TTC549 (cell line): ENCODE results near the gene PTGR3.

Source experiments
- FAIRE-seq: peaks from 2 replicates; lab custom pipeline; 2012; peaks lifted over from hg19 to GRCh38; lab: Jason Lieb, UNC

The PTGR3 gene, protein sequence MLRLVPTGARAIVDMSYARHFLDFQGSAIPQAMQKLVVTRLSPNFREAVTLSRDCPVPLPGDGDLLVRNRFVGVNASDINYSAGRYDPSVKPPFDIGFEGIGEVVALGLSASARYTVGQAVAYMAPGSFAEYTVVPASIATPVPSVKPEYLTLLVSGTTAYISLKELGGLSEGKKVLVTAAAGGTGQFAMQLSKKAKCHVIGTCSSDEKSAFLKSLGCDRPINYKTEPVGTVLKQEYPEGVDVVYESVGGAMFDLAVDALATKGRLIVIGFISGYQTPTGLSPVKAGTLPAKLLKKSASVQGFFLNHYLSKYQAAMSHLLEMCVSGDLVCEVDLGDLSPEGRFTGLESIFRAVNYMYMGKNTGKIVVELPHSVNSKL

DNA sequence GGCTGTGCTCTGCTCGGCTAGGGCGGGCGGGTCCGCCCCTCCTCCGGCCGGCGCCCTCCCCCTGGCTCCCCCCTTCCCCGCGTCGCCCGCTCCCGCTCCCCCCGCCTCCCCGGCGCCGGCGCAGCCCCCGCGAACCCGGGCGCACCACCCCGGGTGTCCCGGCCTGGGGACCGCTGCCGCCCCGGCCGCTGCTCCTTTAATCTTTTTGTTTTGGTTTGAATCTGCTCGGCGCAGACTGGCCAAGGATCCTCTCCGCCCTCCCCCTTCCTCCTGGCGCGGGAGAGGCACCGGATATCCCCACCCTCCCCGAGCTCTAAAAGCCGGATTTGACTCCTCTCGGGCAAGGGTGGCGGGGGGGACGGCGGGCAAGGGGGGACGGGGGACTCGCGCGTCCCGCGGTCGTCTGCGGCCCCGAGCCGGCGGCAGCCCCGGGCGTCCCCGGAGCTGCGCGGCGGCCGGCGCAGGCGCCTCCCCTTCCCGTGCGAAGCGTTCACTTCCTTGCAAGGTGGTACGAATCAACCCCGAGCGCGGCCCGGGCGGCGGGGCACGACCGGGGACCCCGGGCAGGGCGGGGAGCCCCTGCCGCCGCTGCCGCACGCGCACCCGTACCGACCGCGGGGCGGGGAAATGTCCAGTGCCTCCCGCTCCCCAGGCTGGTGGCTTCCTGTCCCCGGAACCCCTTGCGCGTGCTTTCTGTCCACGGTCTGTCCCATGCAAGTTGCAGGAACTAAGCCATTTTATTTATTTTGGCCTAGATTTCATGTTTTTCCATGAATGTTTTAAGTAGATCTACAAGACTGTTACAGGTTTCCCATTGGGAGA, at the start of gene PTGR3:
PTGR3 (minus strand) TSS at position 11 of the 822 bp plus-strand sequence. CDS start 81 bp downstream, outside the sequence.
- no peak for FAIRE-seq

DNA sequence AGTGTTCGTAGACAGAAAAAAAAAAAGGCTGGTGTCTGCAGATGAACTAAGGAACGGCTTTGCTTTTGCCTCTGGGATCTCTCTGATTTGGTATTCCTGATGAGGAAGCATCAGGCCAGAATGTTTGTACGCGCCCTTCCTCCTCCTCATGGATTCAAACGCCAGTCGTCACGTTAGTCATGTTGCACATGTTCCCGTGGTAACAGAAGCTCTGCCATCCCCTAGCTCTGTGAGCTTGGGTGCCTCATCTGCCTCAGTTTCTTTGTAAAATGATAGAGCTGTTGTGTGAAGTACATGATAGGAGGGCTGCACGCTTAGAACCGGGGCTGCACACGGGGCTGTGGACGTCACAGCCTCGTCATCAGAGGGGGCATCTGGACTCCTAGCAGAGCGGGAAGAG, 48.7 kb upstream of the PTGR3 start:
- no peak for FAIRE-seq

DNA sequence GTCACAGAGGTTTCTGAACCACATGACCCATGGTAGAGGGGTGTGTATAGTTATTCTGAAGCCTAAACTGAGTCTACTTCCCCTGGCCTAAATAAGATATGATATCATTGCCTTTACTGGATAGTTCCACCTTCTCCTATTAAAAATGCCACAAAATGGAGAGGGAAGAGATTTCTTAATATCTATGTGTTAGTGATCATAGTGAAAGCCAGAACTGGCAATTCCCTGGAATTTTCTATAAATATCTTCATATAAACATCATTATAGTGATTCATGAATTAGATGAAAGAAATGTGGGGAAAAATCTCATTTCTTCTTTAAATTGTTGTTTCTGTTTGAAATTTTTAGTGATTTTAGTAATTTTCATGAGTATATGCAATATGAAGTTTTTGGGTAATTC, 47.4 kb upstream of the PTGR3 start:
- FAIRE-seq, result no peak

DNA sequence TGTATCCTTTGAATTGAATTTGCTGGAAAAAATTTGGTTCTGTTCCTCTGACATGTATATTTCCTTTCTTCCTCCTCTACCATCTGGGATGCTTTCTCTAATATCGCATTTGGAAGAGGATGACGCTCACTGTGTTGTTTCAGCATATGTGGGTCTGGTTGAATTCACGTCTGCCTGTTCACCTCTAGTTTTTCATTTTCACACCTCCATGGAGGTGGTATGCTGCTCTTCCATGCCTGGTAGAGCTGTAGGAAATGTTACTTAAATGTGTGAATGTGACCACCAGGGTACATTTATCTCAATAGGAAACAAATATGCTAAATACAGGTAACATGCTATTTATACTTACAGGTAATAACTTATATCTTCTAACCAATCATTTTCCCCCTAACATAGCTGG, 46.2 kb upstream of the PTGR3 start:
- no peak for FAIRE-seq

DNA sequence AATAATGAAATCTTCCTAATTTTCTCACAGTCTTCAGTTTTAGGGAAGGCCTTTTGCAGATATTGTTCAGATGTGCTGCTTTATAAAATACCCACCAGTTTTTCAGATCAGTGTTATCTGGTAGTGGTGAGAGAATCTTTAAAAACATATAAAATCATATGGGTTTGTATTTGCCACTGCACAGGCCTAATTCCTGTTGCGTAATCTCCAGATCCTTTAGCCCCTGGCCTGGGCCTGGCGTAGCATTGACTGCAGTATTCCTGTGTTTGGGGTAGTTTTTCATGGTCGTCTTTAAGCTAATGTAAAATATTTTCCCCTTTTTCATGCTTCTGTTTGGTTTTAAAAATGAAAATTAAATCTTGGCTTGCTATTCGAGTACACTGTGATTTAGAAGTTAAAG, 44.8 kb upstream of the PTGR3 start:
- FAIRE-seq, result no peak

DNA sequence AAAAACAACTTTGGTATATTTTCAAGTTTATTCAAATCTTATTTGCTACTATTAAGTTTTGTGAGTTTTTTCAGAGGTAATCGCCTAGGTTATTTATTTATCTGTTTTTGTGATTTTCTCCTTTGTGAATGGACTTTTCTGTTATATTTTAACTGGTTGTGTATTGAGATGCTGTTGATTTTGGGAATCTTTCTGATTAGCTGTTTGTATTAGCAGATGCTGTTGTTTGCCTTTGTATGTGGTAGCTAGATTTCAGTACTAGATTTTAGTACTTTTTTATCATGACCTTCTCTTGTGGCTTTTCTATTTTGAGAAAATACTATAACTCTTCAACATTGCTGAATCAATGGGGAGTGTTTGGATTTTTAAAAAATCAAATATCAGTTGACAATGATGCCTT, 44.1 kb upstream of the PTGR3 start:
- no peak for FAIRE-seq

DNA sequence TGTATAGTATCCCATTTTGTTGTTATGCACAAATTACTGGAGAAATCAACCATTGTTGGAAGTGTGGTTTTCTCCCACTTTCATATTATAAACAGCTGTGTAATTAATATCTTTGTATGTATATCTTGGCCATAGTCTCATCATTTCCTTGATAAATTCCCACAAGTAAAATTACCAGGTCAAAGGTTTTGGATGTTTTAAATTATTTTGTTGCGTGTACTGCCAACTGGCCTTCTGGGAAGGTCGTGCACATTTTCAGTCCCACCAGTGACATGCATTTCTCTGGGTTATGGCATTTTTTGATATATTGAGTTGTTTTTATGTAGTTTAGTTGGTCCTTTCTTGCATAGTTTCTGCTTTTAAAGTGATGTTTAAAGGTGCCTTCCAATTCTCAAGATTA, 43.2 kb upstream of the PTGR3 start:
- no peak for FAIRE-seq

DNA sequence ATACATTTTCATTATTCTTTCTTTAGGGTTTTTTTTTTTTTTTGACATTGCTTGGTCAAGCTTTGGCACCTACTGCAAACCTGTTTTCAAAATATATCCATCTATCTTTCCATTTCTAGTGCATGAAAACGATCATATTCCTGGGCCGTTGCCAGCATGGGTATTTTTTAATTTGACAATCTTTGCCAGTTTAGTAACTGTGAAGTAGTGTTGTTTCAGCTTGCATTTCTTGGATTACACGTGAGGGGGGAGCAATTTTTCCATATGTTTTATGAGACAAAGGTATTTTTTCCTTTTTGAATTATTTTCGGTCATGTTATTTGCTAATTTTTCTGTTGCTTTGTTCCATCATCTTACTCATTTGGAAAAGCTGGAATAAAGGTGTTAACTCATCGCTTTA, 42.5 kb upstream of the PTGR3 start:
- no peak for FAIRE-seq

DNA sequence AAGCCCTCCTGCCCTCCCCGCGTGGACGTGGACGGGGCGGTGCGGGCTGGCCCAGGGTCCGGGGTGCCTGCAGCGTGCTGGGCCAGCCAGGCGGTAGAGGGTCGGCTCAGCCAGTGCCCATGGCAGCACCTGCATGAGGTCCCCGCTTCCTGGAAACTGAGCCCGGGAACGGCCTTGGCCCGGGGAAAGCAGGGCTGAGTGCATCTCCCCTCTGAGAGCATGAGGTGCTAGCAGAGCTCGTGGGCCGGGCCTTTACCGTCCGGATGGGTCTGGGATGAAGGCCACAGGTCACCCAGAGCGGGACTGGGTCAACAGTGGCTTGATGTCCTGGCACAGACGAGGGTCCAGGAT, 41.5 kb upstream of the PTGR3 start:
- FAIRE-seq, result no peak

DNA sequence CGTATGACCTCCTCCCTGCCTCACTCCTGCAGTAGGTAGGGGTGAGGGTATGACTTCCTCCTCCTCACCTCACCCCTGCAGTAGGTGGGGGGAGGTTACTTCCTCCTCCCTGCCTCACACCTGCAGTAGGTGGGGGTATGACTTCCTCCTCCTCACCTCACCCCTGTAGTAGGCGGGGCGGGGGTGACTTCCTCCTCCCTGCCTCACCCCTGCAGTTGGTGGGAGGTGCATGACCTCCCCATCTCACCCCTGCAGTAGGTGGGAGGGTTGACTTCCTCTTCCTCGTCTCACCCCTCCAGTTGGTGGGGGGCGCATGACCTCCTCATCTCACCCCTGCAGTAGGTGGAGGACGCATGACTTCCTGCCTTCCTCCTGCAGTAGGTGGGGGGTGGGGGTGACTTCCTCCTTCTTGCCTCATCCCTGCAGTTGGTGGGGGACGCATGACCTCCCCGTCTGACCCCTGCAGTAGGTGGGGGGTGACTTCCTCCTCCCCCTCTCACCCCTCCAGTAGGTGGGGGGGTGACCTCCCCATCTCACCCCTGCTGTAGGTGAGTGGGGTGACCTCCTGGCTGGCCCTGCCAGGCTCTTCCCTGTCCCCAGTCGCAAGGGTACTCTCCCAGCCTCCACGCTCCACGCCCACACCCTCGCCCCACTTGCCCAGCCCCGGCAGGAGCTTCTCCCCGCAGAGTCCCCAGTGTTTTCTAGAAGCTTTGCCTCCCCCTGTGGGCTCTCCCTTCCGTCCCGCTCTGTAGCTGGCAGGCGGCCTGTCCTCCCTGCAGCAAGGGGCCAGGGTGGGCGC, 40.9 kb upstream of the PTGR3 start:
- no peak for FAIRE-seq

DNA sequence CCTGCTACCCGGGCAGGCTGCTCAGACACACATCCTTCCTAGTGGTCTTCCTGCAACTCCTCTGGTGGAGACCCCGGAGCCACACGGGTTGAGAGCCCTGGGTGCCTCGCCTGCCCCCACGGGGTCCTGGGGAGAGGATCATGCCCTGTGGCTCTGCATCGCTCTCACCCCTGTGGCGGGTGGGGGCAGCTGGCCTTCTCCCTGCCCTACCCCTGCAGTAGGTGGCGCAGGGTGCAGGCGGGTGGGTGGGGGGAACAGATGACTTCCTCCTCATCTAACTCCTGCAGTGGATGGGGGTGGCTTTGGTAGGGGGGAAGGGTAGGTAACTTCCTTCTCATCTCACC, 40.2 kb upstream of the PTGR3 start:
- no peak for FAIRE-seq

DNA sequence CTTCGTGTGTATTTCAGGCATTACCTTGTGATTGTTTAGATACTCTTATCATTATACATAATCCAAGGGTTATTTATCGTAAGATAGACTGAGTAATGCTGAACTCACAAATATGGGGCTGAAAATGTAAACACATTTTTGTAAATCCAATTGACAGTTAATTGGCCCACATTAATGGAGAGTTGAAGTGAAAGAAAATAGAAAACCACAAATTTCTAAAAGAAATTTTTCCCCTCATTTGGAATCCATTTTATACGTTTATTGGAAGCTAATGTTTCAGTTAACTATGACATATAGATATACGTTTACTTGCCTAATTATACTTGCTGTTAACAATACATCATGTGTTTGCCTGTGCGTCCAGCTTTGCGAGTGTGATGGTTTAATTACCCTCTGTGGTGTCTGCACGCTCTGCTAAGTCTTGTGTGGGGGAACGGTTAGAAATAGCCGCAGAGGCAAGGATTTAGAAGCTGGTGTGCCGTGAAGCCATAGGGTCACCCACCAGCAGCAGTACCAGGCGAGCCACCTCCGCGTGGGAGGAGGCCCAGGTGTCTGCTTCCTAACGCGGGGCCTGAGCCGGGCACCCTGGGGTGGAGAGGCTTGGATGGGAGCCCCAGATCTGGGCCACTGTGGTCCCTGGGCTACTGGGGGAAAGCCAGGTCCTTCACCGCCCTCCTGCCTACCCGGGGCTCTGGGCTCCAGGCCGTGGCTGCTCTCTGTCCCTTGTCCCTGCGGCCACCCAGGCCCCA, 39.7 kb upstream of the PTGR3 start:
- no peak for FAIRE-seq

DNA sequence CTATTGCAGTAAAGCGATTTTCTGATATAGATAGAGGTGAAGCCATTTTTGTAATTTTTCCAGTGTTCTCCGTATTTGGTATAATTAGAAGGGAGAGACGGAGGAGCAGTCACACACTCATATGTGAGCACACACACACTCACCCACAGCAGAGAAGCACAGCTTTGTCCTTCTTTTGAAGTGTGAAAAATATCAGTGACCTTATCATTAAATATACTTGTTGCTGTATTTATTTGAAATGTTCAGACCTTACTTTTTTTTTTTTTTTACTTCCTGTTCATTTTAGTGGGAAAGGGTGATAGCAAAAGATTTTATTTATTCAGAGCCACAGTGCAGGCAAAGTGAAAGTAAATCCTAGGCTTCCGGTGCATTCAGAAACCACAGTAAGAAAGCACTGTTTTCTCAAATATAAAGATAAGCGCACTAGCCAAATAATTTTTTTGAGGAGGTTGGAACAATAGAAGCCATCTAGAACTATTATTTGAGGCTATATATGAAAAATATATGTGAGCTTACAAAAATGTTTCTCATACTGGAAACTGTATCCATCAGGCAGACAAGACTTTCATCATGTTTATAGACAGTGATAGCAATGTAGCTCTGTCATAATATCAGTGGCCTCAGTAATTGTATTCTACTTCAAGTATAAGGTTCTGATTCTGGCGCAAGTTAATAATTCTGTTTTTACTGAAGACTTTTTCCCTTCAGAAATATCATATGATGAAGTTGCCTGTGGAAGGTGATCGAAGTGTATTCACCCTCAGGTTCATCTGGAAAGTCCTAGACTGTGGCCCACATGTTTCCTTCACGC, 38.9 kb upstream of the PTGR3 start:
- no peak for FAIRE-seq

DNA sequence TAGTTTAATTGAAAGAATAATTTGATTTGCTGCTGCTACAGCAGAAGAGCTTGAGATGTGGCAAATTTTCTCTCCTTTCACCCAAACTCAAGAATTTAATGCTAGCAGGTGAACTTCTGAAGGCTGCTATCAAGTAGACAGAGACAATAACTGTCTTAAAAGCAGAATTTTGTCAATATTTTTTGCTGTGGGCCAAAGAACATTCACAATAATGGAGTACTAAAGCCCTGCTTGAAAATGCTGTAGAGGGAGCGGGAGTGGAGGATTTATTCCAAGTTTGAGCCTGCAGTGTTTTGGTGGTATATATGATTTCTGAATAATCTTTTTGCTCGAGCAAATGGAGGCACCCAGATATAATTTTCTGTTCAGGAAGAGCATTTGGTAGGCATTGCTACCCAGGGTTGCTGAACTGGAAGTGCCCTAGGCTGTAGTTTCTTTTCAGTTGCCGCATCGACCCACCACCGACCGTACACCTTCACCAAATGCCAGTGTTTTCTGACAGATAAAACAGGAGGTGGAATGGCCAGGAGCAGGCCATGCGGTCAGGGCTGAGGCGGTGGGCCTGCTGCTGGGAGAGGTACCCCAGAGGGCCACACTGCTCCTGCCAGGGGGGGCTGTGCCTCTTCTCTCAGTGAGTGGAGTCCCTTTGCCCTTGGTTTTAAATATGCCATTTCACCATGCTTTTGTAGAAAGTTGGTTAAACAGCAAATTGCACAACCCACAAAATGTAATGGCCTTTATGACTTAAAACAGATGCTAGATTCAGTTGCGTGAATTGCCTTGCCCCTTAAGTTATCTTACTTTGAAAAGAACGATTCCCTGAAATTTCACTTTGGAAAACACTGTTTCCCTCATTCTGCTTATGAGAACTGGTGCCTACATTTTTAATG, 38.0 kb upstream of the PTGR3 start:
- FAIRE-seq, result no peak

DNA sequence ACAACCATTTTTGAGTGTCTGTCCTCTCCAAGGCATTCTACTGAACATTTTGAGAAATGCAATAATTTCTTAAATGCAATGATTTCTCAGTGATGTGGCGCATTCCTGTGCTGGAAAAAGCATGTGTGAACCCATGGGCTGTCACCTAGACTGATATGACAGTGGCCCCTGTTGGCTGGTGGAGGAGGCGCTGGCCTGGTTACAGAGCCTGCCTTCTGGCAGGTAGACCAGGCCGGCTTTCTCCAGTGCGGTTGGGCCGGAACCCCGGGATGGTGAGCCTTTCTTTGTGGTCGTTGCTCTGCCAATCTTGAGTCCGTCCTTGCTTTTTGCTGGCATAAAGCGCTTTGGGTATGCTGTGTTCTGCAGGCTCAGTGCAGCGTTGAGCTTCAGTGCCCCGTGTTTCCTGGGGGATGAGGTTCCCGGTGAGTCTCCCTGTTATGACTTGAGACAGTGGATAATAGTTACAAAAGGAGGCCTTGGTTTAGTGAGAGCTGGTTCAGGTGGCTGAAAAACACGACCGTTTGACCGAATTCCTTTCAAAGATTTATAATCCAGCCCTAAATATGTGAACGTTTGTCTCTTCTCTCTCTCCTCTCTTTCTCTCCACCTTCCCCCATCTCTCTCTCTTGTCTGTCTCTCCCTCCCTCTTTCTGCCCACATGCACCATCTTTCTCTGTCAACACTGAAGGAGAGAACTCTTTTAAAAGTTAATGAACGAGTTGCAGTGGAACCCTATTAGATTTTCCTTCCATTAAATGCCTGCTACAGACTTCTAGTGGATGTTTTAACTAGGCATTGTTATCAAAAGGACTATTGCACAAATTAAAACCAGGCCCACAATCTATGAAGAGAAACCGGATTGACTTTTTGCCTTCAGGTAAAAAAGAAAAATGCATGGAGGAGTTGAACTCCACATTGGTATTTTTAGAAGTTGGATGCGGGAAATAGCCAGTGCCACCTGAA, 35.7 kb upstream of the PTGR3 start:
- no peak for FAIRE-seq

DNA sequence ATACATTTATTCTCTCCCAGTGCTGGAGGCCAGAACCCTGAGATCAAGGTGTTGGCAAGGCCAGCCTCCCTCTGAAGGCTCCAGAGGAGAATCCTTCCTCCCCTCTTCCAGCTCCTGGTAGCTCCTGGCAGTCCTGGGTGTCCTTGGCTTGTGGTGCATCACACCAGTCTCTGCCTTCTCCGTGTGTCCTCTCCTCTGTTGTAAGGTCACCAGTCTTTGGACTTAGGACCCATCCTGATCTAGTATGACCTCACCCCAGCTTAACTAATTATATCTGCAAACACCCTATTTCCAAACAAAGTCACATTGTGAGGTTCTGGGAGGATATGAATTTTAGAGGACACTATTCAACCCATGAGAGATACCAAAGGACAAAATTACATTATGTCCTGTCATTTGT, 32.8 kb upstream of the PTGR3 start:
- no peak for FAIRE-seq

DNA sequence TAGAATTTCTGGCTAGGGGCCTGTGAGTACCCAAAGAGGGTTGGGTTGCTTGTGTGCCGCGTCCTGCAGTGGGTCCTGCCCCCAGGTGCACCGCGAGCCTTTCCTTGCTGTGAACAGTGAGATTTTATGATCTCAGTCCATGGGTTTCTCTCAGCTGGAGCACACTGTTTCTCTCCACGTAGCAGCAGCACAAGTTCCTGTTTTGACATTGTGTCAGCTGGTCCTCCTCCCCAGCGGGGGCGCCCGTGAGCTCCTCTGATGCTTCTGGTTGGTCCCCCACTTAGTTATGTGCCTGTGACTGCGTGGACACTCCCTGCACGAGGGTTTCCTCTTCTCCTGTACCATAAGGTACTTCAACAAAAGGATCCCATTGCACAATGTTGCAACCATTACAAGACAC, 31.5 kb upstream of the PTGR3 start:
- FAIRE-seq, result no peak

DNA sequence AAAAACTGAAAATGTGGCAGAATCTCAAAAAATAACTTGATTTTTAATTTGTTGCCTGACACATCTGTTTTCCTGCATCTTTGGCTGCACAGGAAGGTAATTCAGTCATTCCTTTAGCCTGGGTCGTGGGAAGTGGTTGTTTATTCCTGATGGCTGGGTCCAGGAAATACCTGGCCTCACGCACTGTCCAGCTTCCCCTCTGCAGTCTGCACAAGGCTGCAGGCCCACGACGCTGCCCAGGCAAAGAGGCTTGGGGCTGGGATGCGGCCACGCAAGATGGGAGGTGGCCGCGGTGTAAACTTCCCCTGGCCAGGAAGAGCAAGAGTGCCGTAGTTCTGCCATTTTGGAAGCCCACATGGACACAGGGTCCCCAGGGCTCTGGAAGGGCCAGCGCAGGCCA, 29.8 kb upstream of the PTGR3 start:
- FAIRE-seq, result no peak

DNA sequence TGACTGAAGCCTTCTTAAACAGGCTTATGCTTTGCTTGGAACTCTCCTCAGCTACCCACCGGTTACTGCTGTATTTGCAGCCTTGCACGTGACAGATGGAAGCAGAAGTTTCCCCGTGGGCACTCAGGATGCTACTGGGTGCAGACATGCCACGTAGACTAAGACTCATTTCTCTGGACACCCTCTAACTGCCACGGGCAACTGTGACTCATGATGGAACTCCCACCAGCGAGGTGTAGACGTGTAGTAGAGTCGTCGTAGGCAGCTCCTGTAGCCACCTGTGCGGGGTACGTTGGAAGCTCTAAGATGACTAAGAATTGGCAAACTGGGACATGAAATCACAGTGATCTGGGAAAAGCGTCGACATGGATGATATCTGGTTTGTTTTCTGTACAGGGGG, 29.2 kb upstream of the PTGR3 start:
- FAIRE-seq, result no peak
